GM18517 (cell line): Measurements from ENCODE around the gene UBA5.
A peak's percentile ranks its signal among the peaks of the same experiment; 100 is the strongest.

Source experiments
- ATAC-seq: cut with Tn5 transposase; IDR thresholded peaks from one replicate; pipeline ENCODE4 v1.9.1; 2021; ENCODE audit warnings: mild to moderate bottlenecking, moderate library complexity; ENCODE audit not compliant: unreplicated experiment

Gene UBA5

GRCh38 chr3:132713977-132714727 is 54.0 kb downstream of the UBA5 start:
- ATAC-seq = no peak

GRCh38 chr3:132716372-132716771 is 56.2 kb downstream of the UBA5 start:
- no peak for ATAC-seq

GRCh38 chr3:132720228-132720627 is 60.1 kb downstream of the UBA5 start:
- ATAC-seq = no peak

GRCh38 chr3:132721479-132722164 is 61.5 kb downstream of the UBA5 start:
- ATAC-seq = no peak

- peak; percentile 57 for ATAC-seq
Measured at GRCh38 chr3:132722165-132723023, 62.3 kb downstream of the UBA5 start, which contains the start of gene NPHP3. TSS of gene NPHP3 (minus strand) at chr3:132722409. CDS start at chr3:132722355, 54 bp downstream.

GRCh38 chr3:132723024-132723950 is 63.2 kb downstream of the UBA5 start:
- ATAC-seq = no peak

- ATAC-seq = no peak
Measured at GRCh38 chr3:132726341-132726823, 66.3 kb downstream of the UBA5 start.
